MM.1S (cell line): ENCODE data around the gene MLPH.

Source experiments
- CTCF ChIP-seq: fragments of 300-600 bp; sonication (generic); IDR thresholded peaks from 2 replicates; pipeline ENCODE4 v1.5.1; 2016; ENCODE audit warnings: antibody characterized with exemption, low read length, mixed read lengths
- EZH2 ChIP-seq: fragments of 300-600 bp; sonication (generic); optimal IDR thresholded peaks from 2 replicates; pipeline ENCODE3; 2017; ENCODE audit warnings: low read depth, mild to moderate bottlenecking, antibody characterized with exemption, low read length, mixed read lengths

DNA sequence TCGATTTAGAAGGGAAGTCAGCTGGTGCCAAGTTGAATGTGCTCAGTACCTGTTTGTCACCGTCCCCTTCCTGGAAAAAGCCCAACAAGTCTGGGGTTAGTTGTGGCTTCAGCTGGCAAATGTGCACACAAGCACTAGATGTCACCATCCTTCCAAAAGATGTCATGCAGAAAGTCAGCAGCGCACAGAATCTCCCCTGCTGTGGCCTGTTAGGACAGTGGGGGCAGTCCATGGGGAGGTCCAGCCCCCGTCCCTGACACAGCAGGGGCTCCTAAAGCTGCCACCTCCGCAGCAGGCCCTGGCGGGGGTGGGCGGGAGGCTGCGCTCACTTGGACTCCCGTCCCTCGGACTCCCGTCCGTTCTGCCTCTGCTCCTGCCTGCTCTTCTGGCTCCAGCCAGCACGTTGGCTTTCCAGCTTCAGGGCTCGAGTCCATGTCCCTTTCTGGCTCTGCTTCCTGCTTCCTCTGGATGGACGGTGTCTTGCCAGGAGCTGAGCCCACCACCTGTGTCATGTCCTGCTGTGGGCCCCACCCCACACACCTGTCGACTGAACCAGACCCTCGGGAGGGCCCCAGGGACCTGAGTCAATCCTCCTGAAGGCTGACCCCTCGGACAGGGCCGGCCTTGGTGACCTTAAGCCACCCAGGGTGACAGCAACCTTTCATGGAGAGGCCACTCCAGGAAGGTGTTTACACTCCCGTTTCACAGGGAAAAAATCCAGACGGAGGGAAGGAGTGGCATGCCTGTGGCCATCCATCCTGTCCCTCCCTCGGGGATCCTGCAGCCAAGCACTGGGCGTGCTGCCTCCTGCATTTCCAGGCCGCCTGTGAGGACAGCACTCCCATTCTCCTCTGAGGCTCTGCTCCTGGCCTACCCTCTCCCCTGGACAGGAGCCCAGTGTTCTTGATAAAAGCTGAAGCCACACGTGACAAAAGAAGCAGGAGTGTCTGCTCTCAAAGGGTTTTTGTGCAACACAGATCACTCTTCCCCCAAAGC is 95.0 kb downstream of the MLPH start:
- TF ChIP-seq EZH2 (no peak), CTCF (peak; percentile 54)
